SU-DHL-6 (cell line): Measurements from ENCODE around the gene ECT2.
"Not testable (repeated sequence)": the region's sequence is repeated elsewhere in the genome, so short reads cannot be mapped to it uniquely, and the experiment has no call there.

ENCODE experiments used
- H2AFZ ChIP-seq: fragments of 200-600 bp; sonication (generic); 2 replicates; pipeline ENCODE4 v1.6.1; 2014; ENCODE audit warnings: low read depth, mild to moderate bottlenecking, moderate library complexity, mixed read lengths, antibody characterized with exemption, low read length; ENCODE audit not compliant: severe bottlenecking
- H3F3A ChIP-seq: fragments of 200-600 bp; shearing (Covaris generic); 2 replicates; pipeline ENCODE4 v1.6.0; 2016; ENCODE audit warnings: antibody characterized with exemption, mild to moderate bottlenecking; ENCODE audit not compliant: insufficient read depth
- H3K27ac ChIP-seq: fragments of 200-600 bp; sonication (generic); 2 replicates; pipeline ENCODE4 v1.5.1; 2016; ENCODE audit warnings: low read depth, mild to moderate bottlenecking, low read length, moderate library complexity, mixed read lengths
- H3K27me3 ChIP-seq: fragments of 200-600 bp; sonication (generic), shearing (Covaris generic); 2 replicates; pipeline ENCODE4 v1.6.0; 2014; ENCODE audit warnings: mild to moderate bottlenecking, low read length
- H3K36me3 ChIP-seq: fragments of 200-600 bp; sonication (generic); 2 replicates; pipeline ENCODE4 v1.6.1; 2014; ENCODE audit warnings: mild to moderate bottlenecking, low read length, mixed read lengths
- H3K4me2 ChIP-seq: fragments of 300-600, 200-600 bp; shearing (Covaris generic), sonication (generic); 2 replicates; pipeline ENCODE4 v1.6.0; 2014; ENCODE audit warnings: low read length, low read depth, mild to moderate bottlenecking; ENCODE audit not compliant: poor library complexity, severe bottlenecking
- H3K4me3 ChIP-seq: fragments of 200-600 bp; sonication (generic); 2 replicates; pipeline ENCODE4 v1.5.1; 2014; ENCODE audit warnings: antibody characterized with exemption, low read length, mild to moderate bottlenecking, mixed read lengths; ENCODE audit not compliant: insufficient read depth, poor library complexity, severe bottlenecking
- H3K79me2 ChIP-seq: fragments of 200-600 bp; sonication (generic); 2 replicates; pipeline ENCODE4 v1.6.1; 2014; ENCODE audit warnings: mild to moderate bottlenecking, low read length, moderate library complexity; ENCODE audit not compliant: insufficient read depth
- H3K9ac ChIP-seq: fragments of 200-600 bp; sonication (generic); 2 replicates; pipeline ENCODE4 v1.7.0; 2014; ENCODE audit warnings: mild to moderate bottlenecking, low read length
- H3K9me2 ChIP-seq: fragments of 200-600 bp; sonication (generic); replicated peaks from 2 replicates; pipeline ENCODE4 v1.6.1; 2014; ENCODE audit warnings: low read length; ENCODE audit not compliant: insufficient read depth
- H3K9me3 ChIP-seq: fragments of 200-600 bp; sonication (generic); 2 replicates; pipeline ENCODE4 v1.6.1; 2014; ENCODE audit warnings: low read length, mixed read lengths; ENCODE audit not compliant: insufficient read depth
- H4K20me1 ChIP-seq: fragments of 200-600 bp; sonication (generic); 2 replicates; pipeline ENCODE4 v1.6.1; 2014; ENCODE audit warnings: low read depth, mild to moderate bottlenecking, antibody characterized with exemption, low read length, moderate library complexity, mixed read lengths
- EZH2phosphoT487 ChIP-seq: fragments of 200-600 bp; sonication (generic), shearing (Covaris generic); conservative IDR thresholded peaks from 2 replicates; pipeline ENCODE4 v1.6.1; 2018; ENCODE audit warnings: mild to moderate bottlenecking, antibody characterized with exemption, low read length, moderate library complexity, mixed read lengths
- TF ChIP-seq, protein P1 (sequence below): fragments of 200-600 bp; sonication (generic); IDR thresholded peaks from one replicate; pipeline ENCODE4 v1.5.1; 2017; ENCODE audit warnings: antibody characterized with exemption, mild to moderate bottlenecking, low read length, moderate library complexity; ENCODE audit not compliant: insufficient read depth, poor library complexity, severe bottlenecking

ECT2 gene

DNA sequence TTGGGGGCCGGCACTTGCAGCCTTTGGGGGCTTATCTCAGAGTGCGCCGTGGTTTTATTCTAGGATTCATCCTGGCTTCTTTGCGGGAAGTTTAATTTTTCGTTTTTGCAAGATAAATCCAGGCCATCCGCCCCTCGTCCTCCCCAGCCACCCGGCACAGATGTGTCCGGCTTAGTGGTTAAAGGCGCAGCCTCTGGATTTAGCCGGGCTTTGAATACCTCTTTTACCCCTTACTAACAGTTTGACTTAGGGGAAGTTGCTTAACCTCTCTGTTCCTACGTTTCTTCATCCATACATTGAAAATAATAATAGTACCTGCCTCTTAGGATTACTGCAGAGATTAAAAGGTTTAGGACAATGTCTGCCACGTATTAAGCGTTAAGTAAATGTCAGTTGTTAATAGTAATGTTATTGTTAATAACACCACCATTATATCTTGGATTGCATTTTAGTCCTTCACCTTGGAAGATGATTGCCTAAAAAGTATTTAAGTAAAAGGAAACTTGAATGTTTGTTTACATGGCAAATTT is 714 bp downstream of the ECT2 start:
- no peaks in the 10 kb centered on the region for H3K27me3 ChIP-seq
- peak overlapping the region; percentile 99 for H3K4me2 ChIP-seq
- peaks cover 4% of the 10 kb centered on the region; the same call in 1 of the 2 replicates for H4K20me1 ChIP-seq
- H3K4me3 ChIP-seq = peak overlapping the region; percentile 100
- H3K27ac ChIP-seq = peak overlapping the region; percentile 82
- peak overlapping the region; percentile 93 for H2AFZ ChIP-seq
- H3K9ac ChIP-seq = peak overlapping the region; percentile 100
- H3K79me2 ChIP-seq = peaks cover 56% of the 10 kb centered on the region
- peaks cover 32% of the 10 kb centered on the region for H3K36me3 ChIP-seq
- H3F3A ChIP-seq = peaks cover 18% of the 10 kb centered on the region
- H3K9me2 ChIP-seq = no peaks in the 10 kb centered on the region
- TF ChIP-seq, protein P1, sequence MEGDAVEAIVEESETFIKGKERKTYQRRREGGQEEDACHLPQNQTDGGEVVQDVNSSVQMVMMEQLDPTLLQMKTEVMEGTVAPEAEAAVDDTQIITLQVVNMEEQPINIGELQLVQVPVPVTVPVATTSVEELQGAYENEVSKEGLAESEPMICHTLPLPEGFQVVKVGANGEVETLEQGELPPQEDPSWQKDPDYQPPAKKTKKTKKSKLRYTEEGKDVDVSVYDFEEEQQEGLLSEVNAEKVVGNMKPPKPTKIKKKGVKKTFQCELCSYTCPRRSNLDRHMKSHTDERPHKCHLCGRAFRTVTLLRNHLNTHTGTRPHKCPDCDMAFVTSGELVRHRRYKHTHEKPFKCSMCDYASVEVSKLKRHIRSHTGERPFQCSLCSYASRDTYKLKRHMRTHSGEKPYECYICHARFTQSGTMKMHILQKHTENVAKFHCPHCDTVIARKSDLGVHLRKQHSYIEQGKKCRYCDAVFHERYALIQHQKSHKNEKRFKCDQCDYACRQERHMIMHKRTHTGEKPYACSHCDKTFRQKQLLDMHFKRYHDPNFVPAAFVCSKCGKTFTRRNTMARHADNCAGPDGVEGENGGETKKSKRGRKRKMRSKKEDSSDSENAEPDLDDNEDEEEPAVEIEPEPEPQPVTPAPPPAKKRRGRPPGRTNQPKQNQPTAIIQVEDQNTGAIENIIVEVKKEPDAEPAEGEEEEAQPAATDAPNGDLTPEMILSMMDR = no peak
- TF ChIP-seq EZH2phosphoT487 = no peak
- H3K9me3 ChIP-seq = no peaks in the 10 kb centered on the region

DNA sequence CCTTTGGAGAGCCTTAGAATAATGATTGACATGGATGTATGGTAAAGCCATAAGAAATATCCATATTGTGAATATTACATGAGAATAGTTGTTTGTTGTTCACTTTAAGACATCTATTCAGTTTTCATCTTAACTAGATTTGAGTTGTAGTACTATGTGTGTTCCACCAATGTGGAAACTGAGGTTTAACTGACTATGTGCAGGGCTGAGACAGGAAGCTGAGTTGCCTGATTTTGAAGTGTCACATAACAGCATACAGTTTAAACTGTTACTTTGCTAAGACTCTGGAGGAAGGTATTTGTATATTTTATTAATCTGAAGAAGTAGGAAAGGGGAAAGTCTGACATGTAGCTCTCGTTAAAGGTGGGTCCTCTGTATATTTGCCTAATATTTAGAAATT is 2.1 kb downstream of the ECT2 start:
- Histone ChIP-seq H3K9me3 (no peaks in the 10 kb centered on the region), H2AFZ (no peak overlapping the region), H3K4me2 (peak overlapping the region; percentile 99), H4K20me1 (peaks cover 4% of the 10 kb centered on the region; the same call in 1 of the 2 replicates), H3K36me3 (peaks cover 42% of the 10 kb centered on the region), H3K4me3 (peak overlapping the region; percentile 24), H3K9me2 (no peaks in the 10 kb centered on the region), H3K79me2 (peaks cover 58% of the 10 kb centered on the region), H3K9ac (no peak overlapping the region), H3K27ac (no peak overlapping the region), H3F3A (peaks cover 21% of the 10 kb centered on the region), H3K27me3 (no peaks in the 10 kb centered on the region)
- TF ChIP-seq, protein P1 = no peak
- no peak for TF ChIP-seq EZH2phosphoT487

DNA sequence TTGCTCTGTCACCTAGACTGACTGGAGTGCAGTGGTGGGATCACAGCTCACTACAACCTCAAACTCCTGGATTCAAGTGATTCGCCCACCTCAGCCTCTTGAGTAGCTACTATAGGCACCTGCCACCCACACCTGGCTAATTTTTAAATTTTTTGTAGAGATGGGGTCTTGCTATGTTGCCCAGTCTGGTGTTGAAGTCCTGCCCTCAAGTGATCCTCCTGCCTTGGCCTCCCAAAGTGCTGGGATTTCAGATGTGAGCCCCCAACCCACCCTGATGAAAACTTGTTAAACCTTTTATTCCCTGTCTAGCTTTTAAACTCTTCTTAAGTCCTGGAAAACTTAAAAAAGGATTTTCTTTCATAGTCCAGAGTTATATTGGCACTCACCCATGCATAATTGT is 2.6 kb downstream of the ECT2 start:
- peaks cover 42% of the 10 kb centered on the region for H3K36me3 ChIP-seq
- no peak overlapping the region for H3K4me3 ChIP-seq
- peaks cover 58% of the 10 kb centered on the region for H3K79me2 ChIP-seq

DNA sequence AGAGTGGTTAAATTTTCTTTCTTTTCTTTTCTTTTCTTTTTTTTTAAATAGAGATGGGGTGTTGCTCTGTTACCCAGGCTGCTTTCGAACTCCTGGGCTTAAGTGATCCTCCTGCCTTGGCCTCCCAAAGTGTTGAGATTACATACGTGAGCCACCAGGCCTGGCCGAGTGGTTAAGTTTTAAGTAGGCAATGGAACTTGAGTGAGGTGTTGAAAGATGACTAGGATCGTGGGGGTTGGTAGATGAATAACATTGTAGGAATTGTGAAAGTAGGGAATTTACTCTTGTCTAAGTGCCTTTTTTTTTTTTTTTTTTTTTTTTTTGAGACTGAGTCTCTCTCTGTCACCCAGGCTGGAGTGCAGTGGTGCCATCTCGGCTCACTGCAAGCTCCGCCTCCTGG is 9.9 kb downstream of the ECT2 start:
- not testable (repeated sequence) for H3K9me2 ChIP-seq, H3F3A ChIP-seq, H3K27ac ChIP-seq, H2AFZ ChIP-seq, H3K9ac ChIP-seq, H3K9me3 ChIP-seq, H3K27me3 ChIP-seq, H3K4me2 ChIP-seq, H3K4me3 ChIP-seq, H4K20me1 ChIP-seq
- peaks cover 80% of the 10 kb centered on the region for H3K36me3 ChIP-seq
- peaks cover 15% of the 10 kb centered on the region; the same call in 1 of the 2 replicates for H3K79me2 ChIP-seq

More for the DNA sequence above, 2.6 kb downstream of the ECT2 start:
- no peak overlapping the region for H2AFZ ChIP-seq
- no peak overlapping the region for H3K9ac ChIP-seq
- H3K9me3 ChIP-seq = no peaks in the 10 kb centered on the region
- peaks cover 4% of the 10 kb centered on the region; the same call in 1 of the 2 replicates for H4K20me1 ChIP-seq
- TF ChIP-seq, protein P1 = no peak
- TF ChIP-seq EZH2phosphoT487 = no peak
- peaks cover 21% of the 10 kb centered on the region for H3F3A ChIP-seq
- no peak overlapping the region for H3K27ac ChIP-seq
- H3K27me3 ChIP-seq = no peaks in the 10 kb centered on the region
- H3K9me2 ChIP-seq = no peaks in the 10 kb centered on the region
- H3K4me2 ChIP-seq = peak overlapping the region; percentile 99
